ENCODE measurements around the gene OPN1SW. TPM values are rescaled to one million over a fixed set of nuclear protein-coding genes. Genes with fewer than 3 reads are reported as not detected.
A peak's percentile ranks its signal among the peaks of the same experiment; 100 is the strongest.

The OPN1SW gene
- total RNA-seq, 1 experiment from 2014 or later, result not detected

DNA sequence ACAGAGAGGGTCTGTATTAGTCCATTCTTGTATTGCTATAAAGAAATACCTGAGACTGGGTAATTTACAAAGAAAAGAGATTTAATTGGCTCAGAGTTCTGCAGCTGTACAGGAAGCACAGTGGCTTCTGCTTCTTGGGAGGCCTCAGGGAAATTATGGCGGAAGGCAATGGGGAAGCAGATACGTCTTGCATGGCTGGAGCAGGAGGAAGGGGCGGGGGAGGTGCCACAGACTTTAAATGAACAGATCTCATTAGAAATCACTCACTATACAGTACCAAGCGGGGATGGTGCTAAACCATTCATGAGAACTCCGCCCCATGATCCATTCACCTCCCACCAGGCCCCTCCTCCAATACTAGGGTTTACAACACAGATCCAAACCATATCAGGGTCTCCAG lies 40.2 kb downstream of the OPN1SW start:
- no peak for DNase-seq (ENCODE audit: low read depth)

DNA sequence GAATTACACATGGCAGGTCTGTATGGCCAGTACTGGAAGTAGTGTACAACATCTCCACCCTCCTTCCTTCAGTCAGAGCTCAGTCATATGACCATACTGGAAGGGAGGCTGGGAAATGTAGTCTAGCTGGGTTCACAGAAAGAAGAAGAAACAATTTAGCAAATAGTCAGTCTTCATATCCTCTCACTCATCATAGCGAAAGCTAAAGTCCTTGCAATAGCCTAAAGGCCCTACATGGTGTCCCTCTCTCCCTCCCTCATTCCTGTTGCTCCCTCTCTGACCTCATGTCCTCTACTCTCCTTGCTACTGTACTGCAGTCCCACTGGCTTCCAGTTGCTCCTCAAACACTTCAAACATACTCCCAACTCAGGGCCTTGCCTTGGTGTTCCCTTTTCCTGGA lies 40.7 kb downstream of the OPN1SW start:
- no peak for DNase-seq (ENCODE audit: low read depth)

DNA sequence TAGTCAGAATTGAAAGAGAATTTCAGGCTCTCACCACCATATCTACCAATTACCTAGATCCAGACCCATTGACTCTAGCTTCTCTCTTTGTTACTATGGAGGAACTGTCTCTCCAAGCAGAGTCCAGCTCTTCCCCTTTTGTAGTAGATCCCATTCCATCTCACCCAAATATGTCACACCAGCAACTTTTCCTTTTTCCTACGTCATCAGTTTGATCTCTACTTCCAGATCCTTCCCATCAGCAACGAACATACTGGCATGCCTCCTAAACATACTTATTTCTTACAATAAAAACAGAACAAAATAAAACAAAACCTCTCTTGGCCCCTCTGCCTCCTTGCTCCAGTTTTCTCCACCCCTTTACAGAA lies 42.3 kb downstream of the OPN1SW start:
- no peak for DNase-seq (ENCODE audit: low read depth)

DNA sequence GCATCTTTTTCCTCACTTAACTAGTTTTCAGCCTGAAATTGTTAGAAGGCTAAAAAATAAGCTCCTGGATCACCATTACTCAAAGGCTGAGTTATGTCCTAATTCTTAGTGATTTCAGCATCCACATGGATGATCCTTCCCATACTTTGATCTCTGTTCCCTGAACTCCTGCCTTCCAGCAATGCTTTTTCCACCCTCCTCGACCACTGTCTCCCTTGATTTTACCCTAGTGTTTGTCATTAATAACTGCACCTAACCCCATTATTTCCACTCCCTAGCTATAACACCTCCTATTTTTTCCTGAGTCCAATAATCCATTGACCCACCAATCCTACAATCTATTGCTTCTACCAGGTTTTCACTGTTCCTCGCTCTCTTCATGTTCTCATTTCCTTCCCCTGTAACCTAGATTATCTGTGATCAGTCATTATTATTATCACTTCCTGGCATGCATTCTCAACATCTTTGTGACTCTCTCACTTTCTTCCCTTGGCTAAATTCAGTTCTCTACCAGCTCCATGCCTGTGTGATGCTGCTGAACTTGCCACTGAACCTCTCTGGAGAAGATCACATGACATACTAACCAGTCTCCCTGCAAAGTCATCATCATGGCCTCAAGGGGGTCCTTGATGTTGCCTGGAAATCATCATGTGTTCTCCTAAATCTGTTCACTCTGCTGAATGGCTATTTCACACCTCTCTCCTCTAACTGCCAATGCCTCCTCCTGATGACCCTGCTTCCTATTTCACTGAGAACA lies 42.9 kb downstream of the OPN1SW start:
- DNase-seq (ENCODE audit: low read depth), result no peak

DNA sequence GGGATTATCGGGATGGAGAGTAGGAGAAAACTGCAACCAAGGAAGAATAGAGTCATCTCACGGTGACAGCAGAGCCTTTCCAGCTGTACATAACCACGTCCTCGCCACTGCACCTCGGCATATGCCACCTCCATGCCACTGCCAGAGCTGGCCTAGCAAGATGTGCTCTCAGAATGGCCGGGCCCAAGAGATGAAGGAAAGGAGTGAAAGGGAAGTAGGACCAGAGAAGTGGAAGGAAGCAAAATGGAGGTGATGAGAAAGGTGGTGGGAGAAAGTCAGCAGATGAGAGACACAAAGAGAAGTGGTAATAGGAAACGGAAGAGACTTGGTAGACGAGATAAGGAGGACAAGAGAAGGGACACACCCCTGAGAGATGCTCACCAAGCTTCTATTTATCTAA lies 44.4 kb downstream of the OPN1SW start:
- DNase-seq (ENCODE audit: low read depth), result no peak

DNA sequence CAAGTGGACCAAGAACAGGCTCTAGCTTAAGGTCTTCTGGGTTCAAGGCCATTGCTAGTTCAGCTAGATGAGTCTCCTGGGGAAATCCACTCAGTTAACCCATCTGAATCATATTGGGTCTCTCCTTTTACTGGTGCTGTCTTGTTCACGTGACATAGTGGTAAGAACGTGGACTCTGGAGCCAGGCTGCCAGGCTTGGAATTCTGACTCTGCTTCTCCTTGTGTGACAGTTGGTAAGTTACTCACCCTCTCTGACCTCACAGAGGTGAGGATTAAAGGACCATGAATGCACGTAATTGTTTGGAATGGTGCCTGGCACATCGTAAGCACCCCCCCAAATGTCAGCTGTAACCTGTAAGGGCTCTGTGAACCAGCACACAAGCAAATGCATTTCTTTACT lies 46.1 kb downstream of the OPN1SW start:
- no peak for DNase-seq (ENCODE audit: low read depth)

DNA sequence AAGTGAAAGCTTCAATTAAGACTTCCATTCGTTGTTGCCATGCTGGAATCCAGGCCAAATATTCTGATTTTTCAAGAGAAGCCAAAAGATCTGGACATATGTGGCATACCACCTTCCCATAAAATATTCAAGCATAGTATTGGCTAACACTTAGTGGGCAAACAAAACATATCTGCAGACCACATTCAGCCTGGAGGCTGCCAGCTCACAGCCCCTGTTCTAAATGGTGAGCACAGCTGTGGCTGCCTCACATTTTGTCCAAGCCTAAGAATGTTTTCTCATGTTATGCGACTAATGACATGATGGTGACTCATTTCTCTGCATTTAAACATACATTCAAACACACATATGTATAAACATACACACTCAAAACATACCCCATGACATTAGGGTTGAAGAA lies 47.0 kb downstream of the OPN1SW start:
- peak; percentile 45 for DNase-seq (ENCODE audit: low read depth)

DNA sequence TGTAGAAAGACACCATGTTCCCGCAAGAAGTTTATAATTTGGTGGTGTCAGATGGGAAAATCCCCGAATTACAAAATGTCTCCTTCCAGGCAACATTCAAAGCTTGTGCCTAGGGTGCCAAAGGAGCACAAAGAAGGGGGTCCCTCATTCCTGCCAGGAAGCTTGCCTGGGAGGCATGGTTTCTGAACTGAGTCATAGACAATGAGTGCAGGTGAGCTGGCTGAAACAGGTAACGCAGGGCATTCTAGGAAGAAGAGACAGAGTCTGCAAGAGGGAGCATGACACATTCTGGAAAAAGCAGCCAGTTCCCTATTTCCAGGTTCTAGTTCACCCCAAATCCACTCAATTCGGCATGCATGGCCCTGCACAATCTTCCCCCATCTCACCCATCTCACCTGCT lies 48.4 kb downstream of the OPN1SW start:
- no peak for DNase-seq (ENCODE audit: low read depth)

DNA sequence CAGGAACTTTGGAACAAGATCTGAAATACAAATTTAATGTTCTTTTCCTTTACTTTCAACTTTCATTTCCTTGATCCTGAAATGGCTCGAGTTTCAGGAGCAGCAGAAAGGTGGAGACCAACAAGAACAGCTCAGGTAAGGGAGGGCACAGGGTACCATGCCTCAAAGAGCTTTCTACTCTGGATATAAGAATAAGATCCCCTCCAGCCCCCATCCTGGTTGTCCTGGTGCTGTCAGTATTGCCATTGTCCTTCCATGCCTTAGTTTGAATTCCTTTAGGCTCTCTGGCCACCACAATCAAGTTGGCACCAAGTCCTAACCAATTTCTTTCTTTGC lies 48.9 kb downstream of the OPN1SW start:
- DNase-seq (ENCODE audit: low read depth), result no peak

DNA sequence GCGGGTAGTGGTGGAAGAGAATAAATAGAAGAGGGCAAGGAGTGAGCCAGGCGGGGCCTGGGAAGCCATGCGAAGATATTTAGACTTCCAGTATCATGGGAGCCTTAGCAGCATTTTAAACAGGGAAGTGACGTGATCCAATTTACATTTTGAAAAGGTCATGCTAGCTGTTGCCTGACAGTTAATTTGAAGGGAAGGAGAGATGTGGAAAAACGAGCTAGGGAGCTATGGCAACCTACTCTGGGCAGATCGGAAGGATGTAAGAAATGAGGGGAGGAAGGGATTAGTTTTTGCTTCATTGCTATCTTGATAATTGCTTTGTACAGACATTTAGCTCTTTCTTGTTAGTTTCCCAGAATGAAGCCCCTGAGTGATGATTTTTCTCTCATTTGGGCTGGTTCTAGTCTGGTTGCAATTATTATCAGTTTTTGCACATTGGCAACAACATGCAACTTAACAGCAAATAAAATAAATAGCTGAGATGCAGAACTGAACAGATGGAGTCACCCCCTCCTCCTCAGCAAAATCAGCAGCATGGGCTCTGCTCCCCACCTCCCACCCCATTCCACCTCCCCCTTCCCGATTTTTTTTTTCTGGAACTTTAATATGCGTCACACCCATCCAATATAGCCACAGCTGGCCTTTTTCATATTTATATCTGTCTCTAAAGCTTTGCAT lies 49.4 kb downstream of the OPN1SW start:
- DNase-seq (ENCODE audit: low read depth), result no peak

DNA sequence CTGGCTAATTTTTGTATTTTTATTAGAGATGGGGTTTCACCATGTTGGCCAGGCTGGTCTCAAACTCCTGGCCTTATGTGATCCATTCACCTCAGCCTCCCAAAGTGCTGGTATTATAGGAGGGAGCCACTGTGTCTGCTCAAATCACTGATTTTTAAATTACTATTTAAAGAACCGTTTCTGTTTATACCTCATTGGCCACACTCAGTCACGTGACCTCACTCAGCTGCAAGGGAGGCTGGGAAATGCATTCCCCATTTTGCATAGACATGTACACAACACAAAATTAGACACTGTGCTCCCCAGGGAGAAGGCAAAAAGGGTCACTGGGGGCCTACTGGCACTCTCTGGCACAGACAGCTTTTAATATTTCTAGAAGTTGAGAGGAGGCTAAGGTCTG lies 50.1 kb downstream of the OPN1SW start:
- no peak for DNase-seq (ENCODE audit: low read depth)

DNA sequence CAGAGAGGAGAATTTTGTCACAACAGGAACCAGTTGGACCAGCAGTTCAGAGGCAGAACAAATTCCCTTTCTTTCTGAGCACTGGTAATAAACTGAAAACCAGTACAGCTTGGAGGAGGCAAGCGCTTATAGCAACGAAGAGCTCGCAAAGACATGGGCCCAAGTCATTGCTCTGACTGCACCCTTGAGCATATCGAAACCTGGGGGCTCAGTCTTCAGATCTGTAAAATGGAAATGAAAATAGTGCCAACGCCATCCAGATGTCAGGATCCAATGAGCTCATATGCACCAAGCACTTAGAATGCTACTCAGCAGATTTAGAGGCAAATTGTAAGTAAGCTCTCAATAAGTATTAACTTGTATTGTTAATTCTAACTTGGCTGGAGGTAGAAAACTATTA lies 50.9 kb downstream of the OPN1SW start:
- DNase-seq (ENCODE audit: low read depth), result no peak

Small RNA genes within 50 kb of the gene (small RNA-seq; reads per million reads assigned to genes)
- not detected for gene RN7SL81P

Other genes with a start within 250 kb of the OPN1SW start
- 0.05 and 0.13 TPM in 2 replicates for gene GARIN1A, start 103.5 kb downstream of the OPN1SW start, total RNA-seq (2014; rRNA removed; shearing (Covaris generic))
- 218 and 245 TPM in 2 replicates for gene CALU, start 36.4 kb downstream of the OPN1SW start, total RNA-seq (2014; rRNA removed; shearing (Covaris generic))
- gene CCDC136, start 16.2 kb upstream of the OPN1SW start, total RNA-seq (2014; rRNA removed; shearing (Covaris generic)), result 5.7 and 7.6 TPM in 2 replicates
- gene FLNC, start 54.6 kb upstream of the OPN1SW start, total RNA-seq (2014; rRNA removed; shearing (Covaris generic)), result 38.2 and 38.6 TPM in 2 replicates
- 114 and 126 TPM in 2 replicates for gene ATP6V1F, start 87.1 kb upstream of the OPN1SW start, total RNA-seq (2014; rRNA removed; shearing (Covaris generic))
- 0.35 and 1.4 TPM in 2 replicates for gene KCP, start 134.9 kb upstream of the OPN1SW start, total RNA-seq (2014; rRNA removed; shearing (Covaris generic))
- 2.3 and 2.6 TPM in 2 replicates for gene IRF5, start 162.1 kb upstream of the OPN1SW start, total RNA-seq (2014; rRNA removed; shearing (Covaris generic))